Stimulated activated CD4-positive, alpha-beta T cell treated with anti-CD3 and anti-CD28 coated beads, Interleukin-4, amount 100 ng/mL, for 24 hours (primary cell): ENCODE results near the gene PCSK5.

Source experiments
- DNase-seq: peaks from one replicate; pipeline ENCODE4 v3.0.0-alpha.2; 2020

PCSK5 gene

GRCh38 chr9:76213751-76214150 lies 323.3 kb downstream of the PCSK5 start:
- no peak for DNase-seq

GRCh38 chr9:76215066-76215465 lies 324.6 kb downstream of the PCSK5 start:
- no peak for DNase-seq

- no peak for DNase-seq
Measured at GRCh38 chr9:76216161-76216649, 325.7 kb downstream of the PCSK5 start.

GRCh38 chr9:76218117-76218885 lies 327.8 kb downstream of the PCSK5 start:
- DNase-seq: no peak

GRCh38 chr9:76218886-76219445 lies 328.5 kb downstream of the PCSK5 start:
- DNase-seq: no peak

GRCh38 chr9:76219560-76220151 lies 329.2 kb downstream of the PCSK5 start:
- no peak for DNase-seq

- no peak for DNase-seq
Measured at GRCh38 chr9:76221423-76221822, 330.9 kb downstream of the PCSK5 start.

- DNase-seq: no peak
Measured at GRCh38 chr9:76223749-76224340, 333.4 kb downstream of the PCSK5 start.

- no peak for DNase-seq
Measured at GRCh38 chr9:76227156-76227555, 336.7 kb downstream of the PCSK5 start.

- no peak for DNase-seq
Measured at GRCh38 chr9:76231001-76231400, 340.5 kb downstream of the PCSK5 start.

GRCh38 chr9:76232861-76233489 lies 342.5 kb downstream of the PCSK5 start:
- no peak for DNase-seq

- DNase-seq: no peak
Measured at GRCh38 chr9:76240578-76240977, 350.1 kb downstream of the PCSK5 start.

GRCh38 chr9:76245518-76245917 lies 355.0 kb downstream of the PCSK5 start:
- DNase-seq: no peak

- no peak for DNase-seq
Measured at GRCh38 chr9:76246680-76247079, 356.2 kb downstream of the PCSK5 start.

GRCh38 chr9:76247426-76247825 lies 357.0 kb downstream of the PCSK5 start:
- DNase-seq: no peak

- no peak for DNase-seq
Measured at GRCh38 chr9:76249309-76249708, 358.8 kb downstream of the PCSK5 start.

GRCh38 chr9:76255781-76256455 lies 365.4 kb downstream of the PCSK5 start:
- no peak for DNase-seq

- no peak for DNase-seq
Measured at GRCh38 chr9:76257311-76257710, 366.8 kb downstream of the PCSK5 start.

- no peak for DNase-seq
Measured at GRCh38 chr9:76266649-76267283, 376.3 kb downstream of the PCSK5 start.

GRCh38 chr9:76267284-76267652 lies 376.8 kb downstream of the PCSK5 start:
- DNase-seq: no peak

GRCh38 chr9:76269789-76270188 lies 379.3 kb downstream of the PCSK5 start:
- DNase-seq: no peak

- DNase-seq: no peak
Measured at GRCh38 chr9:76271755-76272154, 381.3 kb downstream of the PCSK5 start.
